Aorta (tissue), 5 donors: ENCODE results near the gene HSD17B2. TPM values are rescaled to one million over a fixed set of nuclear protein-coding genes. Genes with fewer than 3 reads are reported as not detected.

ENCODE experiments used
- ATAC-seq: fragments of 200-7000 bp; cut with Tn5 transposase; one replicate; pipeline ENCODE4 v1.9.1; 2022; ENCODE audit warnings: moderate library complexity; ENCODE audit not compliant: low FRiP score
- DNase-seq, 2 donors: peaks; one replicate each; pipeline ENCODE4 v3.0.0-alpha.2; 2020
- H3K27ac ChIP-seq, 2 donors: one replicate each; pipeline ENCODE4 v1.5.1; 2013; ENCODE audit warnings: low read length in 2 of 2, mild to moderate bottlenecking in 2 of 2, moderate library complexity in 2 of 2, control low read depth in 1 of 2, inconsistent platforms in 1 of 2, low read depth in 1 of 2
- H3K27me3 ChIP-seq, 2 donors: one replicate each; pipeline ENCODE4 v1.6.1; 2013; ENCODE audit warnings: control low read depth in 1 of 2, low read length in 1 of 2, mild to moderate bottlenecking in 1 of 2, moderate library complexity in 1 of 2; ENCODE audit not compliant: insufficient read depth in 2 of 2, control insufficient read depth in 1 of 2
- H3K36me3 ChIP-seq, 2 donors: one replicate each; pipeline ENCODE4 v1.6.1; 2013; ENCODE audit warnings: control low read depth in 1 of 2, low read length in 1 of 2, mild to moderate bottlenecking in 1 of 2; ENCODE audit not compliant: insufficient read depth in 2 of 2, control insufficient read depth in 1 of 2
- H3K4me1 ChIP-seq, 2 donors: one replicate each; pipeline ENCODE4 v1.6.1; 2013; ENCODE audit warnings: low read length in 2 of 2, control low read depth in 1 of 2, mild to moderate bottlenecking in 1 of 2, moderate library complexity in 1 of 2; ENCODE audit not compliant: insufficient read depth in 2 of 2, control insufficient read depth in 1 of 2
- H3K4me3 ChIP-seq, 2 donors: one replicate each; pipeline ENCODE4 v1.5.1; 2013; ENCODE audit warnings: low read length in 2 of 2, control low read depth in 1 of 2, mild to moderate bottlenecking in 1 of 2
- H3K9me3 ChIP-seq: one replicate; pipeline ENCODE4 v1.6.1; 2013; ENCODE audit warnings: mild to moderate bottlenecking, low read length; ENCODE audit not compliant: control insufficient read depth
- WGBS, 2 donors: extraction: QIAGEN DNeasy Blood & Tissue Kit; methylation state at CpG; one replicate each; pipeline ENCODE4 v1.1.7; 2013; 5-methylcytosine and 5-hydroxymethylcytosine counted together
- intact Hi-C, 2 donors: fragments of 100-400 bp; cut with DNase I; formaldehyde crosslinking; loops; one replicate each; pipeline versions ENCODE4 v1.14.2 to v1.15.0; 2022
- long read RNA-seq, 2 donors: library from polyadenylated mRNA; unstranded; transcript quantifications; one replicate each; pipeline ENCODE4 v2.0.0, GENCODE V29; 2020 to 2021
- polyA plus RNA-seq, 2 donors: library from polyadenylated mRNA; stranded (reverse); fragments of 200-250 nt; gene quantifications; one replicate each; pipeline ENCODE4 v1.2.3, GENCODE V29; 2013
- total RNA-seq, 2 donors: library from RNA; stranded (reverse); fragmentation: NEBNext Ultra II Directional; extraction: Animal tissue kit (Norgen Biotek cat#: 25700); gene quantifications; one replicate each; pipeline ENCODE4 v1.2.1, GENCODE V29; 2021
- donor health status: healthy with polysubstance abuse.
- donor health status: Bipolar disorder and iron deficiency.
- donor health status: DM: no; HTN: no; CAD: no.
- donor health status: DM: no; HTN: no; CAD: no.
- donor health status: DM: yes; HTN: yes; CAD: no.

Gene HSD17B2, protein sequence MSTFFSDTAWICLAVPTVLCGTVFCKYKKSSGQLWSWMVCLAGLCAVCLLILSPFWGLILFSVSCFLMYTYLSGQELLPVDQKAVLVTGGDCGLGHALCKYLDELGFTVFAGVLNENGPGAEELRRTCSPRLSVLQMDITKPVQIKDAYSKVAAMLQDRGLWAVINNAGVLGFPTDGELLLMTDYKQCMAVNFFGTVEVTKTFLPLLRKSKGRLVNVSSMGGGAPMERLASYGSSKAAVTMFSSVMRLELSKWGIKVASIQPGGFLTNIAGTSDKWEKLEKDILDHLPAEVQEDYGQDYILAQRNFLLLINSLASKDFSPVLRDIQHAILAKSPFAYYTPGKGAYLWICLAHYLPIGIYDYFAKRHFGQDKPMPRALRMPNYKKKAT
- not detected for total RNA-seq
- polyA plus RNA-seq, result 10 to 100 TPM in 1 of 2 donors, 1 to 10 TPM in 1; 1.5 to 16.4 TPM
- long read RNA-seq, donor 1, result 0 reads
- long read RNA-seq, donor 2, result 0 reads

DNA sequence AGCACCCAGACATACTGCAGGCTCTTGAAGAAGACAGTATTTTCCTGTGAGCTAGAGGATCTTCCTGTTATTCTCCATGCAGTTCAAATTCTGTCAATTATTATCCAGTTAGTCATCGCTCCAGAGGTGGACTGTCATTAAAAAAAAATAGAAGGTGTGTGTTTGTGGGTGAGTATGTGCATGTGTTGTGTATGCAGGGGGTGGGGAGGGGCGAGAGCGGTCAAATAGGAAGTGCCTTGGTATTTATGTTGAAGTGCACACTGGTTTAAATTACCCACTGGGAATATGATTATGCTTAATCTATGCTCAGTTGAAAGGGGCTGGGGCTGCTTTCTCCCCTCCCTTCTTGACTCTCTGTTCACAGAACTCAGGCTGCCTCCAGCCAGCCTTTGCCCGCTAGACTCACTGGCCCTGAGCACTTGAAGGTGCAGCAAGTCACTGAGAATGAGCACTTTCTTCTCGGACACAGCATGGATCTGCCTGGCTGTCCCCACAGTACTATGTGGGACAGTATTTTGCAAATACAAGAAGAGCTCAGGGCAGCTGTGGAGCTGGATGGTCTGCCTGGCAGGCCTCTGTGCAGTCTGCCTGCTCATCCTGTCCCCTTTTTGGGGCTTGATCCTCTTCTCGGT is at the start of gene HSD17B2:
Gene HSD17B2, plus strand, starts transcription at position 273 of the 632 bp plus-strand sequence. Its CDS starts 172 bp downstream, at position 445.
- DNase-seq (no peak), ATAC-seq (no peak)
- peaks cover 0 to 2% of the 10 kb centered on the region in 2 donors for H3K27me3 ChIP-seq
- no peaks in the 10 kb centered on the region for H3K4me1 ChIP-seq
- H3K36me3 ChIP-seq, result no peaks in the 10 kb centered on the region
- intact Hi-C loops, result no loop called here
- H3K9me3 ChIP-seq, result no peaks in the 10 kb centered on the region
- 57 to 58% methylated on average over 6 of the region's 6 CpGs for WGBS, 2 donors
- no peak within 1 kb of the TSS for H3K4me3 ChIP-seq
- H3K27ac ChIP-seq, result no peak within 1 kb of the TSS

DNA sequence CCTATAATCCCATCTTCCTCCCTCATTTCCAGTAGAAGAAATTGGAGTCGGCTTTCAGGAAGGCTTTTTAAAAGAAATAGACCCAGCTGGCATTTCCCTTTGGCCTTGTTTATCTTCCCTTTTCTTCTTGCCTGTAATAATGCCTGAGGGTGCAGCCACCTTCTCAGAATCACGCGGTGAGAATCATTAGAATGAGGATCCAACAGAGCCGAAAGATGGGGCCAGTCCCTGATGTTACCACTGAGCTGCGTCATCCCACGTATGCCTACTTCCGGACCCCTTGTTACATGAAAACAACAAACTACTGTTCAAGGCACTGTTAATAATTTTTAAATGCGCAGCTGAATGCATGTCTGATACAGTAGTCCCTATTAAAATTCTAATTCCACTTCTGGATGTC is 47.9 kb upstream of the HSD17B2 start:
- no peaks in the 10 kb centered on the region for H3K36me3 ChIP-seq
- no peaks in the 10 kb centered on the region for H3K4me1 ChIP-seq
- no peak for DNase-seq
- intact Hi-C loops, result no loop called here
- peaks cover 0 to 1% of the 10 kb centered on the region in 2 donors for H3K27me3 ChIP-seq
- H3K4me3 ChIP-seq, result no peak overlapping the region
- H3K27ac ChIP-seq, result no peak overlapping the region
- no peak for ATAC-seq
- no peaks in the 10 kb centered on the region for H3K9me3 ChIP-seq
- WGBS, 2 donors, result 85 to 86% methylated on average over 8 of the region's 8 CpGs

- Histone ChIP-seq H3K9me3 (no peaks in the 10 kb centered on the region), H3K4me3 (no peak overlapping the region), H3K4me1 (no peaks in the 10 kb centered on the region), H3K27me3 (peaks cover 0 to 1% of the 10 kb centered on the region in 2 donors), H3K27ac (no peak overlapping the region), H3K36me3 (no peaks in the 10 kb centered on the region)
- DNase-seq (no peak), ATAC-seq (no peak)
- 84 to 85% methylated on average over 5 of the region's 5 CpGs for WGBS, 2 donors
- intact Hi-C loops, result no loop called here
These were observed 47.3 kb upstream of the HSD17B2 start for GRCh38 chr16:81987706-81988105.

GRCh38 chr16:81992859-81993258 is 42.2 kb upstream of the HSD17B2 start:
- Histone ChIP-seq H3K36me3 (no peaks in the 10 kb centered on the region), H3K4me1 (no peaks in the 10 kb centered on the region), H3K27ac (no peak overlapping the region), H3K9me3 (no peaks in the 10 kb centered on the region), H3K27me3 (no peaks in the 10 kb centered on the region), H3K4me3 (no peak overlapping the region)
- ATAC-seq (no peak), DNase-seq (no peak)
- intact Hi-C loops, result no loop called here
- 62 to 67% methylated on average over 3 of the region's 3 CpGs for WGBS, 2 donors

- intact Hi-C loops, result no loop called here
- 88% methylated on average over 5 of the region's 5 CpGs for WGBS, 2 donors
- H3K27me3 ChIP-seq, result no peaks in the 10 kb centered on the region
- no peaks in the 10 kb centered on the region for H3K4me1 ChIP-seq
- no peak overlapping the region for H3K4me3 ChIP-seq
- ATAC-seq (no peak), DNase-seq (no peak)
- H3K27ac ChIP-seq, result no peak overlapping the region
- no peaks in the 10 kb centered on the region for H3K9me3 ChIP-seq
- no peaks in the 10 kb centered on the region for H3K36me3 ChIP-seq
These were observed 40.6 kb upstream of the HSD17B2 start for GRCh38 chr16:81994485-81994884.

DNA sequence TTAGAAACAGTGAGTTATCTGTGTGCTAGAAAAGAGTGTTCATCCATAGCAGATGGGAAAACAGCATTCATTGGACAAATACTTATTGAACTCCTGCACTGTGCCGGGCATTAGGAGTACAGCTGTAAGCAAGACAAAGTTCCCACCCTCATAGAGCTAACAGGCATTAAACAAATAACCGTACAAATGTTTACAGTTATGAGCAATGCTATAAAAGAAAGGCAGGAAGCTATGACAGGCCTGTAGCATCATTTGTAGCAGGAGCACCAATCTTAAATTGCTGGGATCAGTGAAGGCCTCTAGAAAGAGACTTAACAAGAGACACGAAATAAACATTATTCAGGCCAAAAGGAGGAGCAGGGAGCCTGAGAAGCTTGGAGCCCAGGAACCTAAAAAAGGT is 39.4 kb upstream of the HSD17B2 start:
- H3K27ac ChIP-seq, result no peak overlapping the region

DNA sequence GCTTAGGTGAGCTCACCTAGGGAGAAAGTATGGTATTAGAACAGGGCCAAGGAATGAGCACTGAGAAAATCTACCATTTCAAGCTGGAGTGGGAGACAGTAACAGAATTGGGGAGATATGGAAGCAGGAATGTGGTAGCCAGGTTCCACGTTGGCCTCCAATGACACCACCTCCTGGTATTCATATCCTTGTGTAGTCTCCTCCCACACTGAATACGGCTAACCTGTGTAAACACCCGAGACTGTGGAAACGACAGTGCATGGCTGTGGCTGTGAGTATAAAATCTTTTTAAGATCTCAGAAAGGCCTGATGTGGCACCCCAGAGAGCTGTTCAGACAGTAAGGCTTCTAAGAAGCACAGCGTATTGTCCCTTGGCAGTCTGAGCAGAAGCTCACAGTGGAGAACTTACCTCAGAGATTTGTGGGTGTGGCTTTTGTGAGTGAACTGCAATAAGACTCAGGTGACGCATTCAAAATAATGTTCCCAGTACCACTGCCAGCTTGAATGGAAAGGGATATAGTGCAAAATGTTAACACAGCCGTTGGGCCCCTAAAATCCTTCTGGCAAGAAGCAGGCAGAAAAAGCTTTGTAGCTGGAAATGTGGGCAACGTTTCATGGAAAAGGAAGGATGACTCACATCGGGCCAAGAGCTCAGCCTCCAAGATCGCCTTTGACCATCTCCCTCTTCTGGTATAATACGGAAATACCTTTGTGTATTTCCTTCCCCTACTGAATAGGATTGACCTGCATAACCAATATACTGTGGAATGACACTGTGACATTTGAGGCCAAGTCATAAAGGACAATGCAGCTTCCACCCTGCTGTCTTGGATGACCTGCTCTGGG is 38.2 kb upstream of the HSD17B2 start:
- intact Hi-C loops, result no loop called here

More for the DNA sequence above, 39.4 kb upstream of the HSD17B2 start:
- DNase-seq (no peak), ATAC-seq (no peak)
- intact Hi-C loops, result no loop called here
- WGBS, 2 donors, result 88 to 94% methylated on average over 3 of the region's 3 CpGs
- Histone ChIP-seq H3K9me3 (no peaks in the 10 kb centered on the region), H3K4me3 (no peak overlapping the region), H3K4me1 (no peaks in the 10 kb centered on the region), H3K27me3 (no peaks in the 10 kb centered on the region), H3K36me3 (no peaks in the 10 kb centered on the region)

DNA sequence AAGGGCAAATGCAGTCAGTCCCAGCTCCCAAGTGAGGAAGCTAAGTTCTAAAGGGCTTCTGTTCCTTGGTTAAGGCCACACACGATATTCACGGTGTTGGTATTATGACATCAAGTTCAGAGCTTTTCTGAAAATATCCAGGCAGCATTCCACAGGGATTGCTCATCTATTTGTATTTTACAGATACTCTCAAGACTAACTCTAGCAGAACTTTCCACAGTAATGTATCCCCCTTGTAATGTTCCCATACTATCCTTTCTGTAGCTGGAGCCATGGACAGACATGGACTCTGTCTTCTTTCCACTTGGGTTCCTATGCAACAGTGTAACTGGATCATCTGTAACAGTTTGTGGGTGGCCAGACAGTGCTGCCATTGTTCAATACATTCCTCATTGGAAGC is 37.3 kb upstream of the HSD17B2 start:
- intact Hi-C loops, result no loop called here
- H3K27me3 ChIP-seq, result no peaks in the 10 kb centered on the region
- ATAC-seq (no peak), DNase-seq (no peak)
- WGBS, 2 donors, result 0 to 9% methylated on average over 2 of the region's 2 CpGs
- H3K27ac ChIP-seq, result no peak overlapping the region
- H3K4me1 ChIP-seq, result no peaks in the 10 kb centered on the region
- H3K9me3 ChIP-seq, result no peaks in the 10 kb centered on the region
- H3K4me3 ChIP-seq, result no peak overlapping the region
- no peaks in the 10 kb centered on the region for H3K36me3 ChIP-seq

More for the DNA sequence above, 38.2 kb upstream of the HSD17B2 start:
- WGBS, 2 donors, result 55 to 56% methylated on average over 11 of the region's 11 CpGs
- H3K9me3 ChIP-seq, result no peaks in the 10 kb centered on the region
- no peak overlapping the region for H3K4me3 ChIP-seq
- no peaks in the 10 kb centered on the region for H3K4me1 ChIP-seq
- H3K27ac ChIP-seq, result peak overlapping the region in 1 of 2 donors; percentile 54
- DNase-seq (no peak), ATAC-seq (no peak)
- no peaks in the 10 kb centered on the region for H3K36me3 ChIP-seq
- no peaks in the 10 kb centered on the region for H3K27me3 ChIP-seq
